ENCODE data around the gene EPS8.

- no peak for TF ChIP-seq POLR2AphosphoS5 (IDR thresholded peaks at IDR 0.05; ENCODE audit: borderline replicate concordance, low read depth, low read length)
- no peak for TF ChIP-seq EZH2 (IDR thresholded peaks at IDR 0.05)
- TF ChIP-seq FOXP2 (optimal IDR thresholded peaks at IDR 0.05; ENCODE audit: control extremely low read depth, extremely low read length, insufficient read depth): no peak
Observed at GRCh38 chr12:15708396-15709076, 80.7 kb downstream of the EPS8 start.

Data from SK-N-MC (cell line).